GM10266 (cell line): ENCODE data around the gene UST.
"Not testable (repeated sequence)": the region's sequence is repeated elsewhere in the genome, so short reads cannot be mapped to it uniquely, and the experiment has no call there.

Experiments
- DNase-seq: peaks from one replicate; pipeline ENCODE4 v3.0.0; 2012; ENCODE audit errors: extremely low spot score
- TF ChIP-seq, protein P1 (sequence below): IDR thresholded peaks from 2 replicates; pipeline ENCODE4 v1.5.1; 2012; ENCODE audit warnings: mild to moderate bottlenecking, low read depth; ENCODE audit not compliant: control insufficient read depth, insufficient read depth; ENCODE audit errors: missing control alignments

Gene UST

GRCh38 chr6:148854992-148855391, 108.2 kb downstream of the UST start:
- TF ChIP-seq, protein P1, sequence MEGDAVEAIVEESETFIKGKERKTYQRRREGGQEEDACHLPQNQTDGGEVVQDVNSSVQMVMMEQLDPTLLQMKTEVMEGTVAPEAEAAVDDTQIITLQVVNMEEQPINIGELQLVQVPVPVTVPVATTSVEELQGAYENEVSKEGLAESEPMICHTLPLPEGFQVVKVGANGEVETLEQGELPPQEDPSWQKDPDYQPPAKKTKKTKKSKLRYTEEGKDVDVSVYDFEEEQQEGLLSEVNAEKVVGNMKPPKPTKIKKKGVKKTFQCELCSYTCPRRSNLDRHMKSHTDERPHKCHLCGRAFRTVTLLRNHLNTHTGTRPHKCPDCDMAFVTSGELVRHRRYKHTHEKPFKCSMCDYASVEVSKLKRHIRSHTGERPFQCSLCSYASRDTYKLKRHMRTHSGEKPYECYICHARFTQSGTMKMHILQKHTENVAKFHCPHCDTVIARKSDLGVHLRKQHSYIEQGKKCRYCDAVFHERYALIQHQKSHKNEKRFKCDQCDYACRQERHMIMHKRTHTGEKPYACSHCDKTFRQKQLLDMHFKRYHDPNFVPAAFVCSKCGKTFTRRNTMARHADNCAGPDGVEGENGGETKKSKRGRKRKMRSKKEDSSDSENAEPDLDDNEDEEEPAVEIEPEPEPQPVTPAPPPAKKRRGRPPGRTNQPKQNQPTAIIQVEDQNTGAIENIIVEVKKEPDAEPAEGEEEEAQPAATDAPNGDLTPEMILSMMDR: no peak
- DNase-seq: no peak

DNA sequence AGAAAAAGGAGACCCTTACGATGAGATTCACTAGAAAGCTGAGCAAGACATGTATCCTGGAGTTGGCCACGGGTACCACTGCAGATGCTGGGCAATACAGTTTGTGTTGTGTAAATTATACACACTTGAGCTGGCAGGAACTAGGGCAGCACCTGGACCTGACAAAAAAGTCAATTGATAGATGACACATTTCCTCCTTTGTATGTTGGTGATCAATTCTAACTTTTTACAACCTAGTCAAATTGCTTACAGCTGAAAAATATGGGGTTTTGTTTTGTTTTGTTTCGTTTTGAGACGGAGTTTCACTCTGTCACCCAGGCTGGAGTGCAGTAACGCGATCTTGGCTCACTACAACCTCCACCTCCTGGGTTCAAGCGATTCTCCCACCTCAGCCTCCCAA, 108.9 kb downstream of the UST start:
- no peak for DNase-seq
- TF ChIP-seq, protein P1: no peak

- DNase-seq: no peak
- TF ChIP-seq, protein P1: no peak
Measured at GRCh38 chr6:148857798-148858390, 111.1 kb downstream of the UST start.

DNA sequence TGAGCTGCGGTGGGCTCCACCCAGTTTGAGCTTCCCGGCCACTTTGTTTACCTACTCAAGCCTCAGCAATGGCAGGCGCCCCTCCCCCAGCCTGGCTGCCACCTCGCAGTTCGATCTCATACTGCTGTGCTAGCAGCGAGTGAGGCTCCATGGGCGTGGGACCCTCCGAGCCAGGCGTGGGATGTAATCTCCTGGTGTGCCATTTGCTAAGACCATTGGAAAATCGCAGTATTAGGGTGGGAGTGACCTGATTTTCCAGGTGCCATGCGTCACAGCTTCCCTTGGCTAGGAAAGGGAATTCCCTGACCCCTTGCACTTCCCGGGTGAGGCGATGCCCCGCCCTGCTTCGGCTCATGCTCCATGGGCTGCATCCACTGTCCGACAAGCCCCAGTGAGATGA, 117.3 kb downstream of the UST start:
- not testable (repeated sequence) for DNase-seq

DNA sequence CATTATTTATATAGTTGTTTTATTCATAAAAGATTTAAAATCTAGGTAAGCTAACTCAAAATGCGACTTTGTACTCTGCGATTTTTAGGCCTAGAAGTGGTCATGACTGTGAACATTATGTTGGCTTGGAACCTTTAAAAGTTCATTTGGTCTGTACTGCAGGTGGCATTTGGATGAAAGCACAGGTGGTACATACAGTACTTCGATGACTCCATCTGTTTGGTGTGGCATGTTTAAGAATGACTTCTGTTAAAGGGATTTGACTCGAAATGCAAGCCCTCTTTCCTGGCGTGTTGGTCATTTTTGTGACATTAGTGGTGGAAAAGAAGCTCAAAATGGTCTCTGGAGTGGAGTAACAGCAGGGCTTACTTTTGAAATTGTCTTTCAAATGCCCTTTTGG, 118.1 kb downstream of the UST start:
- TF ChIP-seq, protein P1: no peak
- DNase-seq: no peak

DNA sequence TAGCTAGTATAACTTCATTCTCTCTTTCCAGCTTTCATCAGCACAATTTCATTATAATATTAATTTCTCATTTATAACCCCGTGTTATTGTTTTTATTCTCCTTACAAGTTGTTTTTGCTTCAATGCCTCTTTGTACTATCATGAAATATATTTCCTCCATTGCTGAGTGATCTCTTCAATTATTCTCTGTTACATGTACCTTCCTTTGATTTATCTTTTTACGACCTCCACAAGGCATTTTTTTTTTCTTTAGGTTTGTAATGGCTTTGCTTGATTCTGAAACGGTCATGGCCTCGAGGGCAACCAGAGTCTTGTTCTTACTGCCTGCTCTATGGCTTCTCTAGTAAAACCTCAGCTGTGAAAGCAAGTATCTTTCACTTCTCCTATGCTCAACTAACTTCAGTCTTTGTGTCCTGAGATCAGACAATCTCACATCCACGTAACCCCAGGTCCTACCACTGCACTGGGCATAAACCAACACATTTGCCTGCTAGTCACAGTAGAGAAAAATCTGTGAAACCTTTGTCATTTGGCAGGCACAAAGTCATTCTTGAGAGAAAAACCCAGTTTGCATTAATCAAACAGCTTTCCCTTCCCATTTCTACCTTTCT, 119.9 kb downstream of the UST start:
- DNase-seq: peak; percentile 58

DNA sequence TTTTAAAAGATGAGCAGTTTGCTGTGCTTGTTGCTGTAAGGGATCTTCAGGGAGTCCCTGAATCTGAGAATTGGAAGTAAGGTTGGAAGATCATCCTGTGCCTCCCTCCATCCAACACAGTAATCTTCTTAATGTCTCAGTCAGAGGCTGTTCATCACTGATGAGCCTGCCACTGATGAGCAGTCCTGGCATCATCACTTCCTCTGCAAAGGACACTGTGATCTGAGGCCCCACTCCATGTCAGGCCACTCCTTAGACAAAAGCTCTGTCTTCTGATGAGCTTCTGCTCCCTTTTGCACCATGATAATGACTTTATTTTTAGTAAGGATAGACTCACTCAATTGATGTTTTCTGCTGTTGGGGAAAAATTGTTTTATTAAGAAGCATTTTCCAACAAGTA, 121.0 kb downstream of the UST start:
- TF ChIP-seq, protein P1: no peak
- DNase-seq: peak; percentile 31

More for the DNA sequence above, 119.9 kb downstream of the UST start:
- TF ChIP-seq, protein P1: no peak

GRCh38 chr6:148868314-148868713, 121.5 kb downstream of the UST start:
- DNase-seq: no peak

More at GRCh38 chr6:148868314-148868713, 121.5 kb downstream of the UST start:
- TF ChIP-seq, protein P1: no peak
